ENCODE results near the gene ACSM3. TPM values are rescaled to one million over a fixed set of nuclear protein-coding genes. Genes with fewer than 3 reads are reported as not detected.

ACSM3 gene
- total and polyA plus RNA-seq, 2 experiments from 2014 or later = 5.7 to 8.7 TPM

DNA sequence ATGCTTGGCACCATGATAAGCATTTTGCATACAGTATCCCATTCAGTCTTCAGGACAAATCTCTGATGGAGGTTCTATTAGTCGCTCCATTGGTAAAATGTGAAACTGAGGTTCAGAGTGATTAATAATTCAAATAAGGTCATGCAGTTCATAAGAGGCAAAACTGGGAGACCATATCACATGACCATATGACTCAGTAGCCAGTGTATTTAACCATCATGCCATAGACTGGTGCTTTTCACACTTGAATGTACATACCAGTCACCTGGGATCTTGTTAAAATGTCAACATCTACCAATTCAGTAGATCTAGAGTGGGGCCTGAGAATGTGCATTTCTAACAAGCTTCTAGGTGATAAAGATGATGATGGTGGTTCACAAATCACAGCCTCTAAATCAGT is 4.3 kb downstream of the ACSM3 start:
- Mint-ChIP-seq H3K4me3 (no peak overlapping the region), H3K27me3 (ENCODE audit: insufficient read depth, low read depth, poor library complexity) (peaks cover 2% of the 10 kb centered on the region), H3K36me3 (ENCODE audit: low read depth) (no peaks in the 10 kb centered on the region), H3K4me1 (peaks cover 5% of the 10 kb centered on the region; the same call in 2 of the 3 replicates), H3K27ac (no peak overlapping the region), H3K9me3 (no peaks in the 10 kb centered on the region; the same call in 2 of the 3 replicates)
- H3F3A ChIP-seq (replicated peaks; ENCODE audit: low read depth) = no peaks in the 10 kb centered on the region
- no peak overlapping the region for H3K4me3 ChIP-seq
- H3K27me3 ChIP-seq (ENCODE audit: insufficient read depth) = no peaks in the 10 kb centered on the region
- no peaks in the 10 kb centered on the region for H3K36me3 ChIP-seq (ENCODE audit: insufficient read depth)
- DNase-seq (ENCODE audit: low spot score) (no peak), ATAC-seq (no peak)
- H3K27ac ChIP-seq (ENCODE audit: low read depth) = no peak overlapping the region
- H3K79me2 ChIP-seq (replicated peaks; ENCODE audit: insufficient read depth) = no peaks in the 10 kb centered on the region
- H3K4me2 ChIP-seq = no peak overlapping the region
- no peaks in the 10 kb centered on the region for H3K4me1 ChIP-seq (ENCODE audit: insufficient read depth)
- no peak overlapping the region for H2AFZ ChIP-seq
- TF ChIP-seq STAT1 (IDR thresholded peaks at IDR 0.05; ENCODE audit: unreplicated experiment) = no peak
- TF ChIP-seq, protein P1, sequence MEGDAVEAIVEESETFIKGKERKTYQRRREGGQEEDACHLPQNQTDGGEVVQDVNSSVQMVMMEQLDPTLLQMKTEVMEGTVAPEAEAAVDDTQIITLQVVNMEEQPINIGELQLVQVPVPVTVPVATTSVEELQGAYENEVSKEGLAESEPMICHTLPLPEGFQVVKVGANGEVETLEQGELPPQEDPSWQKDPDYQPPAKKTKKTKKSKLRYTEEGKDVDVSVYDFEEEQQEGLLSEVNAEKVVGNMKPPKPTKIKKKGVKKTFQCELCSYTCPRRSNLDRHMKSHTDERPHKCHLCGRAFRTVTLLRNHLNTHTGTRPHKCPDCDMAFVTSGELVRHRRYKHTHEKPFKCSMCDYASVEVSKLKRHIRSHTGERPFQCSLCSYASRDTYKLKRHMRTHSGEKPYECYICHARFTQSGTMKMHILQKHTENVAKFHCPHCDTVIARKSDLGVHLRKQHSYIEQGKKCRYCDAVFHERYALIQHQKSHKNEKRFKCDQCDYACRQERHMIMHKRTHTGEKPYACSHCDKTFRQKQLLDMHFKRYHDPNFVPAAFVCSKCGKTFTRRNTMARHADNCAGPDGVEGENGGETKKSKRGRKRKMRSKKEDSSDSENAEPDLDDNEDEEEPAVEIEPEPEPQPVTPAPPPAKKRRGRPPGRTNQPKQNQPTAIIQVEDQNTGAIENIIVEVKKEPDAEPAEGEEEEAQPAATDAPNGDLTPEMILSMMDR (conservative IDR thresholded peaks at IDR 0.05; ENCODE audit: low read depth in 2 of 2) = no peak
- no peak for TF ChIP-seq NANOG (IDR thresholded peaks at IDR 0.05; ENCODE audit: borderline replicate concordance)
- TF ChIP-seq, protein P2, sequence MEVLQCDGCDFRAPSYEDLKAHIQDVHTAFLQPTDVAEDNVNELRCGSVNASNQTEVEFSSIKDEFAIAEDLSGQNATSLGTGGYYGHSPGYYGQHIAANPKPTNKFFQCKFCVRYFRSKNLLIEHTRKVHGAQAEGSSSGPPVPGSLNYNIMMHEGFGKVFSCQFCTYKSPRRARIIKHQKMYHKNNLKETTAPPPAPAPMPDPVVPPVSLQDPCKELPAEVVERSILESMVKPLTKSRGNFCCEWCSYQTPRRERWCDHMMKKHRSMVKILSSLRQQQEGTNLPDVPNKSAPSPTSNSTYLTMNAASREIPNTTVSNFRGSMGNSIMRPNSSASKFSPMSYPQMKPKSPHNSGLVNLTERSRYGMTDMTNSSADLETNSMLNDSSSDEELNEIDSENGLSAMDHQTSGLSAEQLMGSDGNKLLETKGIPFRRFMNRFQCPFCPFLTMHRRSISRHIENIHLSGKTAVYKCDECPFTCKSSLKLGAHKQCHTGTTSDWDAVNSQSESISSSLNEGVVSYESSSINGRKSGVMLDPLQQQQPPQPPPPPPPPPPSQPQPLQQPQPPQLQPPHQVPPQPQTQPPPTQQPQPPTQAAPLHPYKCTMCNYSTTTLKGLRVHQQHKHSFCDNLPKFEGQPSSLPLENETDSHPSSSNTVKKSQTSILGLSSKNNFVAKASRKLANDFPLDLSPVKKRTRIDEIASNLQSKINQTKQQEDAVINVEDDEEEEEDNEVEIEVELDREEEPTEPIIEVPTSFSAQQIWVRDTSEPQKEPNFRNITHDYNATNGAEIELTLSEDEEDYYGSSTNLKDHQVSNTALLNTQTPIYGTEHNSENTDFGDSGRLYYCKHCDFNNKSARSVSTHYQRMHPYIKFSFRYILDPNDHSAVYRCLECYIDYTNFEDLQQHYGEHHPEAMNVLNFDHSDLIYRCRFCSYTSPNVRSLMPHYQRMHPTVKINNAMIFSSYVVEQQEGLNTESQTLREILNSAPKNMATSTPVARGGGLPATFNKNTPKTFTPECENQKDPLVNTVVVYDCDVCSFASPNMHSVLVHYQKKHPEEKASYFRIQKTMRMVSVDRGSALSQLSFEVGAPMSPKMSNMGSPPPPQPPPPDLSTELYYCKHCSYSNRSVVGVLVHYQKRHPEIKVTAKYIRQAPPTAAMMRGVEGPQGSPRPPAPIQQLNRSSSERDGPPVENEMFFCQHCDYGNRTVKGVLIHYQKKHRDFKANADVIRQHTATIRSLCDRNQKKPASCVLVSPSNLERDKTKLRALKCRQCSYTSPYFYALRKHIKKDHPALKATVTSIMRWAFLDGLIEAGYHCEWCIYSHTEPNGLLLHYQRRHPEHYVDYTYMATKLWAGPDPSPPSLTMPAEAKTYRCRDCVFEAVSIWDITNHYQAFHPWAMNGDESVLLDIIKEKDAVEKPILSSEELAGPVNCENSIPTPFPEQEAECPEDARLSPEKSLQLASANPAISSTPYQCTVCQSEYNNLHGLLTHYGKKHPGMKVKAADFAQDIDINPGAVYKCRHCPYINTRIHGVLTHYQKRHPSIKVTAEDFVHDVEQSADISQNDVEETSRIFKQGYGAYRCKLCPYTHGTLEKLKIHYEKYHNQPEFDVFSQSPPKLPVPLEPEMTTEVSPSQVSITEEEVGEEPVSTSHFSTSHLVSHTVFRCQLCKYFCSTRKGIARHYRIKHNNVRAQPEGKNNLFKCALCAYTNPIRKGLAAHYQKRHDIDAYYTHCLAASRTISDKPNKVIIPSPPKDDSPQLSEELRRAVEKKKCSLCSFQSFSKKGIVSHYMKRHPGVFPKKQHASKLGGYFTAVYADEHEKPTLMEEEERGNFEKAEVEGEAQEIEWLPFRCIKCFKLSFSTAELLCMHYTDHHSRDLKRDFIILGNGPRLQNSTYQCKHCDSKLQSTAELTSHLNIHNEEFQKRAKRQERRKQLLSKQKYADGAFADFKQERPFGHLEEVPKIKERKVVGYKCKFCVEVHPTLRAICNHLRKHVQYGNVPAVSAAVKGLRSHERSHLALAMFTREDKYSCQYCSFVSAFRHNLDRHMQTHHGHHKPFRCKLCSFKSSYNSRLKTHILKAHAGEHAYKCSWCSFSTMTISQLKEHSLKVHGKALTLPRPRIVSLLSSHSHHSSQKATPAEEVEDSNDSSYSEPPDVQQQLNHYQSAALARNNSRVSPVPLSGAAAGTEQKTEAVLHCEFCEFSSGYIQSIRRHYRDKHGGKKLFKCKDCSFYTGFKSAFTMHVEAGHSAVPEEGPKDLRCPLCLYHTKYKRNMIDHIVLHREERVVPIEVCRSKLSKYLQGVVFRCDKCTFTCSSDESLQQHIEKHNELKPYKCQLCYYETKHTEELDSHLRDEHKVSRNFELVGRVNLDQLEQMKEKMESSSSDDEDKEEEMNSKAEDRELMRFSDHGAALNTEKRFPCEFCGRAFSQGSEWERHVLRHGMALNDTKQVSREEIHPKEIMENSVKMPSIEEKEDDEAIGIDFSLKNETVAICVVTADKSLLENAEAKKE (CRISPR knock-in tag; IDR thresholded peaks at IDR 0.05) = no peak
- TF ChIP-seq ZNF114 (CRISPR knock-in tag; IDR thresholded peaks at IDR 0.05) = no peak
- TF ChIP-seq EZH2phosphoT487 (IDR thresholded peaks at IDR 0.05; ENCODE audit: unreplicated experiment) = no peak
- TF ChIP-seq, protein P3, sequence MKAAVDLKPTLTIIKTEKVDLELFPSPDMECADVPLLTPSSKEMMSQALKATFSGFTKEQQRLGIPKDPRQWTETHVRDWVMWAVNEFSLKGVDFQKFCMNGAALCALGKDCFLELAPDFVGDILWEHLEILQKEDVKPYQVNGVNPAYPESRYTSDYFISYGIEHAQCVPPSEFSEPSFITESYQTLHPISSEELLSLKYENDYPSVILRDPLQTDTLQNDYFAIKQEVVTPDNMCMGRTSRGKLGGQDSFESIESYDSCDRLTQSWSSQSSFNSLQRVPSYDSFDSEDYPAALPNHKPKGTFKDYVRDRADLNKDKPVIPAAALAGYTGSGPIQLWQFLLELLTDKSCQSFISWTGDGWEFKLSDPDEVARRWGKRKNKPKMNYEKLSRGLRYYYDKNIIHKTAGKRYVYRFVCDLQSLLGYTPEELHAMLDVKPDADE (IDR thresholded peaks at IDR 0.05) = no peak
- TF ChIP-seq ZNF331 (CRISPR knock-in tag; IDR thresholded peaks at IDR 0.05; ENCODE audit: low read depth) = no peak
- TF ChIP-seq, protein P4, sequence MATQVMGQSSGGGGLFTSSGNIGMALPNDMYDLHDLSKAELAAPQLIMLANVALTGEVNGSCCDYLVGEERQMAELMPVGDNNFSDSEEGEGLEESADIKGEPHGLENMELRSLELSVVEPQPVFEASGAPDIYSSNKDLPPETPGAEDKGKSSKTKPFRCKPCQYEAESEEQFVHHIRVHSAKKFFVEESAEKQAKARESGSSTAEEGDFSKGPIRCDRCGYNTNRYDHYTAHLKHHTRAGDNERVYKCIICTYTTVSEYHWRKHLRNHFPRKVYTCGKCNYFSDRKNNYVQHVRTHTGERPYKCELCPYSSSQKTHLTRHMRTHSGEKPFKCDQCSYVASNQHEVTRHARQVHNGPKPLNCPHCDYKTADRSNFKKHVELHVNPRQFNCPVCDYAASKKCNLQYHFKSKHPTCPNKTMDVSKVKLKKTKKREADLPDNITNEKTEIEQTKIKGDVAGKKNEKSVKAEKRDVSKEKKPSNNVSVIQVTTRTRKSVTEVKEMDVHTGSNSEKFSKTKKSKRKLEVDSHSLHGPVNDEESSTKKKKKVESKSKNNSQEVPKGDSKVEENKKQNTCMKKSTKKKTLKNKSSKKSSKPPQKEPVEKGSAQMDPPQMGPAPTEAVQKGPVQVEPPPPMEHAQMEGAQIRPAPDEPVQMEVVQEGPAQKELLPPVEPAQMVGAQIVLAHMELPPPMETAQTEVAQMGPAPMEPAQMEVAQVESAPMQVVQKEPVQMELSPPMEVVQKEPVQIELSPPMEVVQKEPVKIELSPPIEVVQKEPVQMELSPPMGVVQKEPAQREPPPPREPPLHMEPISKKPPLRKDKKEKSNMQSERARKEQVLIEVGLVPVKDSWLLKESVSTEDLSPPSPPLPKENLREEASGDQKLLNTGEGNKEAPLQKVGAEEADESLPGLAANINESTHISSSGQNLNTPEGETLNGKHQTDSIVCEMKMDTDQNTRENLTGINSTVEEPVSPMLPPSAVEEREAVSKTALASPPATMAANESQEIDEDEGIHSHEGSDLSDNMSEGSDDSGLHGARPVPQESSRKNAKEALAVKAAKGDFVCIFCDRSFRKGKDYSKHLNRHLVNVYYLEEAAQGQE (IDR thresholded peaks at IDR 0.05; ENCODE audit: unreplicated experiment) = no peak
- TF ChIP-seq POLR2AphosphoS5 (IDR thresholded peaks at IDR 0.05; ENCODE audit: low read depth) = no peak
- no peak for TF ChIP-seq EZH2 (IDR thresholded peaks at IDR 0.05; ENCODE audit: low read depth, unreplicated experiment)
- TF ChIP-seq JUNB (IDR thresholded peaks at IDR 0.05; ENCODE audit: unreplicated experiment) = no peak
- H3K9me2 ChIP-seq (ENCODE audit: insufficient read depth) = no peaks in the 10 kb centered on the region
- no peaks in the 10 kb centered on the region for H4K20me1 ChIP-seq (replicated peaks; ENCODE audit: insufficient read depth)
